HCT116 (cell line): ENCODE results near the gene PDE4D. TPM values are rescaled to one million over a fixed set of nuclear protein-coding genes. Genes with fewer than 3 reads are reported as not detected.

Experiments
- ATAC-seq: fragments of 200-7000 bp; cut with Tn5 transposase; 2 replicates; pipeline ENCODE4 v1.9.1; 2020; ENCODE audit warnings: mild to moderate bottlenecking, moderate library complexity
- BruUV-seq: library from RNA; stranded (reverse); fragments of 400-500 nt; replicated peaks from 2 replicates; lab custom pipeline; 2021; lab: Mats Ljungman, UMichigan
- CTCF ChIA-PET: fragments of 300-600 bp; sonication (Branson Sonifier 250); formaldehyde crosslinking; loops from one replicate; lab custom pipeline; 2021; ENCODE audit warnings: antibody characterized with exemption; lab: Charles Lee
- POLR2A ChIA-PET: fragments of 300-600, 350-600 bp; sonication (Branson Sonifier 250); formaldehyde crosslinking; loops from one replicate; lab custom pipeline; 2021; ENCODE audit warnings: antibody characterized with exemption; lab: Charles Lee
- RAD21 ChIA-PET, 2 experiments: fragments of 300-600 bp; sonication (Branson Sonifier 250); formaldehyde crosslinking; loops; one replicate each; lab custom pipeline; 2023; ENCODE audit warnings: low total read pairs in 2 of 2; ENCODE audit not compliant: uncharacterized antibody in 2 of 2, unreplicated experiment in 2 of 2, low non-redundant PET in 1 of 2; lab: Charles Lee
- DNase-seq: peaks from one replicate; pipeline ENCODE4 v3.0.0-alpha.2; 2010; ENCODE audit warnings: low read depth, low spot score
- H2AFZ ChIP-seq: fragments of 200-600 bp; shearing (Covaris generic), sonication (generic); 2 replicates; pipeline ENCODE4 v1.6.1; 2017; ENCODE audit warnings: low read depth, mixed run types, mixed read lengths, antibody characterized with exemption, low read length; ENCODE audit not compliant: poor library complexity, severe bottlenecking
- H3K27ac ChIP-seq: 2 replicates; pipeline ENCODE4 v1.5.1; 2012; ENCODE audit warnings: low read depth, low read length
- H3K27me3 ChIP-seq: fragments of 200-600 bp; sonication (generic); 2 replicates; pipeline ENCODE4 v1.6.1; 2016; ENCODE audit warnings: mixed run types, low read length, mixed read lengths; ENCODE audit not compliant: insufficient read depth
- H3K36me3 ChIP-seq, 2 experiments: fragments of 200-500 bp in 1 of 2; fragments of 200-600 bp in 1 of 2; sonication (Bioruptor generic) in 1 of 2; sonication (generic) in 1 of 2; 2 replicates each; pipeline versions ENCODE4 v1.5.1 to v1.6.1; 2014 to 2016; ENCODE audit warnings: low read length in 2 of 2, inconsistent platforms in 1 of 2, mixed read lengths in 1 of 2, mixed run types in 1 of 2; ENCODE audit not compliant: insufficient read depth in 2 of 2, control insufficient read depth in 1 of 2
- H3K4me1 ChIP-seq, 2 experiments: fragments of 200-600 bp in 1 of 2; sonication (generic) in 1 of 2; 2 replicates each; pipeline versions ENCODE4 v1.5.1 to v1.6.1; 2012 to 2017; ENCODE audit warnings: low read length in 2 of 2, inconsistent platforms in 1 of 2, mild to moderate bottlenecking in 1 of 2, mixed read lengths in 1 of 2, mixed run types in 1 of 2, moderate library complexity in 1 of 2; ENCODE audit not compliant: insufficient read depth in 2 of 2, control insufficient read depth in 1 of 2
- H3K4me2 ChIP-seq: fragments of 200-600 bp; sonication (generic); 2 replicates; pipeline ENCODE4 v1.6.1; 2017; ENCODE audit warnings: mixed run types, low read length, mixed read lengths
- H3K4me3 ChIP-seq, 2 experiments: fragments of 200-600 bp in 1 of 2; sonication (generic) in 1 of 2; replicated peaks in 1 of 2; 2 replicates each; pipeline ENCODE4 v1.5.1; 2011 to 2016; ENCODE audit warnings: low read length in 2 of 2, control low read depth in 1 of 2, low read depth in 1 of 2, mild to moderate bottlenecking in 1 of 2, mixed read lengths in 1 of 2, mixed run types in 1 of 2
- H3K79me2 ChIP-seq: fragments of 200-600 bp; sonication (generic); 2 replicates; pipeline ENCODE4 v1.6.1; 2017; ENCODE audit warnings: mild to moderate bottlenecking, mixed run types, low read length, moderate library complexity, mixed read lengths; ENCODE audit not compliant: insufficient read depth
- H3K9ac ChIP-seq: fragments of 200-600 bp; sonication (generic); 2 replicates; pipeline ENCODE4 v1.6.1; 2016; ENCODE audit warnings: low read length, mixed read lengths
- H3K9me2 ChIP-seq: fragments of 200-600 bp; sonication (generic), shearing (Covaris generic); 2 replicates; pipeline ENCODE4 v1.6.1; 2017; ENCODE audit warnings: mixed run types, mild to moderate bottlenecking, moderate library complexity; ENCODE audit not compliant: insufficient read depth
- H3K9me3 ChIP-seq, 2 experiments: fragments of 200-500 bp in 1 of 2; fragments of 200-600 bp in 1 of 2; sonication (Bioruptor generic) in 1 of 2; sonication (generic) in 1 of 2; 2 replicates each; pipeline ENCODE4 v1.6.1; 2014 to 2017; ENCODE audit warnings: low read length in 2 of 2, mixed read lengths in 2 of 2, inconsistent platforms in 1 of 2, low read depth in 1 of 2, mild to moderate bottlenecking in 1 of 2, mixed run types in 1 of 2, moderate library complexity in 1 of 2; ENCODE audit not compliant: control insufficient read depth in 1 of 2, insufficient read depth in 1 of 2
- H4K20me1 ChIP-seq: fragments of 200-600 bp; sonication (generic), shearing (Covaris generic); 2 replicates; pipeline ENCODE4 v1.6.1; 2017; ENCODE audit warnings: mixed run types, mild to moderate bottlenecking, moderate library complexity; ENCODE audit not compliant: insufficient read depth
- ATF3 ChIP-seq: IDR thresholded peaks from 2 replicates; pipeline ENCODE4 v1.6.1; 2012
- CEBPB ChIP-seq: IDR thresholded peaks from 2 replicates; pipeline ENCODE4 v1.6.1; 2012; ENCODE audit warnings: low read depth
- ELF1 ChIP-seq: IDR thresholded peaks from 2 replicates; pipeline ENCODE4 v1.6.1; 2012; ENCODE audit warnings: low read depth, borderline replicate concordance
- EZH2 ChIP-seq: fragments of 200-600 bp; sonication (generic); IDR thresholded peaks from 2 replicates; pipeline ENCODE4 v1.6.1; 2017; ENCODE audit warnings: antibody characterized with exemption, mixed run types
- FOSL1 ChIP-seq: IDR thresholded peaks from 2 replicates; pipeline ENCODE4 v1.6.1; 2012; ENCODE audit warnings: low read depth
- MAX ChIP-seq: IDR thresholded peaks from 2 replicates; pipeline ENCODE4 v1.6.1; 2012
- RAD21 ChIP-seq: IDR thresholded peaks from 2 replicates; pipeline ENCODE4 v1.6.1; 2012; ENCODE audit warnings: low read depth, mild to moderate bottlenecking
- REST ChIP-seq: IDR thresholded peaks from 2 replicates; pipeline ENCODE4 v1.6.1; 2012; ENCODE audit warnings: low read depth
- SP1 ChIP-seq: IDR thresholded peaks from 2 replicates; pipeline ENCODE4 v1.6.1; 2012; ENCODE audit warnings: low read depth
- TCF7L2 ChIP-seq: IDR thresholded peaks from 2 replicates; pipeline ENCODE4 v1.7.0; 2011; ENCODE audit warnings: borderline replicate concordance, inconsistent platforms; ENCODE audit not compliant: insufficient read depth, insufficient read length; ENCODE audit errors: extremely low read depth
- YY1 ChIP-seq: IDR thresholded peaks from 2 replicates; pipeline ENCODE4 v1.6.1; 2011; ENCODE audit warnings: low read length, low read depth, moderate library complexity, mild to moderate bottlenecking; ENCODE audit not compliant: insufficient replicate concordance; ENCODE audit errors: extremely low read depth
- ZBTB33 ChIP-seq: IDR thresholded peaks from 2 replicates; pipeline ENCODE4 v1.6.1; 2011; ENCODE audit warnings: mild to moderate bottlenecking, low read length, moderate library complexity; ENCODE audit not compliant: insufficient replicate concordance; ENCODE audit errors: extremely low read depth
- intact Hi-C: fragments of 100-400 bp; cut with micrococcal nuclease; formaldehyde crosslinking; loops from 2 replicates; pipeline ENCODE4 v1.10.0; 2022
- total RNA-seq: library from RNA; stranded (reverse); gene quantifications from one replicate; pipeline ENCODE4 v1.2.1, GENCODE V29; 2021; ENCODE audit not compliant: unreplicated experiment

PDE4D gene
- total RNA-seq, 1 experiment from 2014 or later = 1.1 TPM

- ChIA-PET CTCF (interaction anchor here (1.5 kb wide), 1 partner anchor 12 kb away, joined by 4 read pairs; no protein-coding TSS in a partner anchor), RAD21 (no interaction called here), POLR2A (no interaction called here)
- intact Hi-C loops = no loop called here
- Histone ChIP-seq H4K20me1 (no peaks in the 10 kb centered on the region), H2AFZ (no peak overlapping the region), H3K27me3 (peaks cover 10% of the 10 kb centered on the region), H3K9me2 (no peaks in the 10 kb centered on the region), H3K27ac (no peak overlapping the region), H3K9ac (no peak overlapping the region), H3K36me3 (no peaks in the 10 kb centered on the region), H3K9me3 (peaks cover 0 to 3% of the 10 kb centered on the region in 2 experiments; a peak in 1 of 4 replicates), H3K79me2 (no peaks in the 10 kb centered on the region), H3K4me1 (no peaks in the 10 kb centered on the region), H3K4me3 (no peak overlapping the region), H3K4me2 (no peak overlapping the region)
- no peak for ATAC-seq
- no peak for DNase-seq
- BruUV-seq = no TSS peak
- no peak for TF ChIP-seq TCF7L2
- no peak for TF ChIP-seq YY1
- TF ChIP-seq ELF1 = no peak
- no peak for TF ChIP-seq CEBPB
- TF ChIP-seq EZH2 = no peak
- TF ChIP-seq MAX = no peak
- no peak for TF ChIP-seq REST
- no peak for TF ChIP-seq FOSL1
- no peak for TF ChIP-seq RAD21
- TF ChIP-seq SP1 = no peak
- TF ChIP-seq ATF3 = no peak
- TF ChIP-seq ZBTB33 = no peak
Observed at GRCh38 chr5:59199868-59200267, 693.7 kb downstream of the PDE4D start.
